ENCODE measurements around the gene MME. TPM values are rescaled to one million over a fixed set of nuclear protein-coding genes. Genes with fewer than 3 reads are reported as not detected.

Gene MME
- total RNA-seq, 2 donors from 2014 or later, result 30.2 to 31.9 TPM

GRCh38 chr3:155080692-155081091, 573 bp downstream of the MME start:
- Mint-ChIP-seq H3K4me1 (peaks cover 20% of the 10 kb centered on the region), H3K4me3 (peak overlapping the region; percentile 79), H3K27me3 (ENCODE audit: insufficient read depth) (peaks cover 28% of the 10 kb centered on the region), H3K36me3 (ENCODE audit: low read depth) (peaks cover 2% of the 10 kb centered on the region), H3K27ac (no peak overlapping the region), H3K9me3 (peaks cover 3% of the 10 kb centered on the region)
- H3K4me3 ChIP-seq (ENCODE audit: low read length), result peak overlapping the region; percentile 89
- no peak for DNase-seq
- H3K9me3 ChIP-seq (ENCODE audit: control insufficient read depth, low read length), result no peaks in the 10 kb centered on the region
- 30 to 32% methylated on average over 8 of the region's 8 CpGs for WGBS, 2 experiments (ENCODE audit: insufficient coverage in 1 of 2, insufficient read length in 1 of 2)
- peaks cover 12% of the 10 kb centered on the region for H3K27me3 ChIP-seq (ENCODE audit: control insufficient read depth, insufficient read depth, low read length, poor library complexity, severe bottlenecking)
- no peak for TF ChIP-seq CTCF (conservative IDR thresholded peaks at IDR 0.05)
- peaks cover 6% of the 10 kb centered on the region for H3K36me3 ChIP-seq (ENCODE audit: control insufficient read depth, insufficient read depth, low read length)
- peaks cover 3% of the 10 kb centered on the region for H3K4me1 ChIP-seq (ENCODE audit: control insufficient read depth, insufficient read depth, low read length)
- no peak overlapping the region for H3K27ac ChIP-seq (ENCODE audit: low read depth, low read length)
- peak overlapping the region; percentile 47 for H3K9ac ChIP-seq (ENCODE audit: extremely low read depth, low read length, poor library complexity, severe bottlenecking)

GRCh38 chr3:155083313-155083905, 3.3 kb downstream of the MME start:
- H3K9me3 Mint-ChIP-seq, result no peaks in the 10 kb centered on the region
- H3K4me3 Mint-ChIP-seq, result no peak overlapping the region
- H3K36me3 Mint-ChIP-seq (ENCODE audit: low read depth), result peaks cover 13% of the 10 kb centered on the region
- no peak for TF ChIP-seq CTCF (conservative IDR thresholded peaks at IDR 0.05)
- peaks cover 3% of the 10 kb centered on the region for H3K4me1 ChIP-seq (ENCODE audit: control insufficient read depth, insufficient read depth, low read length)
- peaks cover 16% of the 10 kb centered on the region for H3K27me3 Mint-ChIP-seq (ENCODE audit: insufficient read depth)
- H3K4me3 ChIP-seq (ENCODE audit: low read length), result no peak overlapping the region
- H3K36me3 ChIP-seq (ENCODE audit: control insufficient read depth, insufficient read depth, low read length), result peaks cover 9% of the 10 kb centered on the region
- H3K9me3 ChIP-seq (ENCODE audit: control insufficient read depth, low read length), result no peaks in the 10 kb centered on the region
- peaks cover 8% of the 10 kb centered on the region for H3K27me3 ChIP-seq (ENCODE audit: control insufficient read depth, insufficient read depth, low read length, poor library complexity, severe bottlenecking)
- DNase-seq, result no peak
- H3K9ac ChIP-seq (ENCODE audit: extremely low read depth, low read length, poor library complexity, severe bottlenecking), result no peak overlapping the region
- H3K27ac Mint-ChIP-seq, result no peak overlapping the region
- 100% methylated on average over 1 of the region's 2 CpGs; no CpG with 5 or more reads in 1 of the 2 experiments for WGBS, 2 experiments (ENCODE audit: insufficient coverage in 1 of 2, insufficient read length in 1 of 2)
- H3K27ac ChIP-seq (ENCODE audit: low read depth, low read length), result no peak overlapping the region
- peaks cover 20% of the 10 kb centered on the region for H3K4me1 Mint-ChIP-seq

GRCh38 chr3:155084567-155084966, 4.4 kb downstream of the MME start:
- Mint-ChIP-seq H3K27me3 (ENCODE audit: insufficient read depth) (peaks cover 7% of the 10 kb centered on the region), H3K36me3 (ENCODE audit: low read depth) (peaks cover 13% of the 10 kb centered on the region), H3K27ac (no peak overlapping the region), H3K9me3 (no peaks in the 10 kb centered on the region), H3K4me1 (peaks cover 15% of the 10 kb centered on the region), H3K4me3 (no peak overlapping the region)
- H3K27me3 ChIP-seq (ENCODE audit: control insufficient read depth, insufficient read depth, low read length, poor library complexity, severe bottlenecking), result no peaks in the 10 kb centered on the region
- TF ChIP-seq CTCF (conservative IDR thresholded peaks at IDR 0.05), result no peak
- H3K27ac ChIP-seq (ENCODE audit: low read depth, low read length), result no peak overlapping the region
- H3K4me3 ChIP-seq (ENCODE audit: low read length), result no peak overlapping the region
- no peaks in the 10 kb centered on the region for H3K9me3 ChIP-seq (ENCODE audit: control insufficient read depth, low read length)
- no CpG with 5 or more reads among the region's 2 CpGs for WGBS, 2 experiments (ENCODE audit: insufficient coverage in 1 of 2, insufficient read length in 1 of 2)
- H3K36me3 ChIP-seq (ENCODE audit: control insufficient read depth, insufficient read depth, low read length), result peaks cover 9% of the 10 kb centered on the region
- H3K4me1 ChIP-seq (ENCODE audit: control insufficient read depth, insufficient read depth, low read length), result peaks cover 3% of the 10 kb centered on the region
- H3K9ac ChIP-seq (ENCODE audit: extremely low read depth, low read length, poor library complexity, severe bottlenecking), result no peak overlapping the region
- DNase-seq, result no peak
